Epithelial cell of prostate (primary cell): ENCODE measurements around the gene PCOLCE2.
A peak's percentile ranks its signal among the peaks of the same experiment; 100 is the strongest.

ENCODE experiments used
- DNase-seq: peaks from one replicate; pipeline ENCODE4 v3.0.0-alpha.2; 2011; ENCODE audit warnings: low read depth, low spot score
- H3K27ac ChIP-seq: fragments of 450-650 bp; 2 replicates; pipeline ENCODE4 v1.5.1; 2017; ENCODE audit warnings: mild to moderate bottlenecking

The PCOLCE2 gene, protein sequence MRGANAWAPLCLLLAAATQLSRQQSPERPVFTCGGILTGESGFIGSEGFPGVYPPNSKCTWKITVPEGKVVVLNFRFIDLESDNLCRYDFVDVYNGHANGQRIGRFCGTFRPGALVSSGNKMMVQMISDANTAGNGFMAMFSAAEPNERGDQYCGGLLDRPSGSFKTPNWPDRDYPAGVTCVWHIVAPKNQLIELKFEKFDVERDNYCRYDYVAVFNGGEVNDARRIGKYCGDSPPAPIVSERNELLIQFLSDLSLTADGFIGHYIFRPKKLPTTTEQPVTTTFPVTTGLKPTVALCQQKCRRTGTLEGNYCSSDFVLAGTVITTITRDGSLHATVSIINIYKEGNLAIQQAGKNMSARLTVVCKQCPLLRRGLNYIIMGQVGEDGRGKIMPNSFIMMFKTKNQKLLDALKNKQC

DNA sequence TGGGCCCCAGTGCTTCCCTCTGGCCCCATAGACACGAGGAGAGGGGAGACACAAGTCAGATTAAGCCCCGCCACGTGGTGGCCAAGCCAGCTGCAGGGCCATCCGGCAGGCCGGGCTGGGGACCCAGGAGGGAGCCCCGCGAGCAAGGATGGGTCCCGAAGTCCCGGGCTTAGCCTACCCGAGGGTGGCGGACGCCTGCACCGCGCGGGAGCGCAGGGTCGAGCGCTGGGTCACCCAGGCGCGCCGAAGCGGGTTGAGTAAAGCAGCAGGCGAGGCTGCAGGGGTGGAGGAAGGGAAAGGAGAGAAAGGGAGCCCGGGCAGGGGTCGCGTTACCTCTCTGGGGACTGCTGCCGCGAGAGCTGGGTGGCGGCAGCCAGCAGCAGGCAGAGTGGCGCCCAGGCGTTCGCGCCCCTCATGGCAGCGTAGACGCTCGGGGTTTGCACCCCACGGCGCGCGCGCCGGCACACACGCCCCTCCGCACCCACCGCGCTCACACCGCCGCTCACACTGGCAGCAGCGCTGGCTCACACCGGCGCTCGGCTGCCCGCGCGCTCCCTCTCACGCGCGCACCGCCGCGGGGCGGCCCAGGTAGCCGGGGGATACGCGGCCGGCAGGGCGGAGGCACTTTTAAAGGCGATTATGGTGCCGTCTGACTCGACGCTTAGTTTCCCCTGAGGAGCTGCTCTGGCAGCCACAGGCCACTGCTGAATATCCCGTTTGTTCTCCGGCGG lies at the start of gene PCOLCE2:
PCOLCE2 (minus strand) TSS at position 603 of the 731 bp plus-strand sequence; CDS start at position 416, 187 bp downstream.
- no peak within 1 kb of the TSS for H3K27ac ChIP-seq
- DNase-seq: no peak

DNA sequence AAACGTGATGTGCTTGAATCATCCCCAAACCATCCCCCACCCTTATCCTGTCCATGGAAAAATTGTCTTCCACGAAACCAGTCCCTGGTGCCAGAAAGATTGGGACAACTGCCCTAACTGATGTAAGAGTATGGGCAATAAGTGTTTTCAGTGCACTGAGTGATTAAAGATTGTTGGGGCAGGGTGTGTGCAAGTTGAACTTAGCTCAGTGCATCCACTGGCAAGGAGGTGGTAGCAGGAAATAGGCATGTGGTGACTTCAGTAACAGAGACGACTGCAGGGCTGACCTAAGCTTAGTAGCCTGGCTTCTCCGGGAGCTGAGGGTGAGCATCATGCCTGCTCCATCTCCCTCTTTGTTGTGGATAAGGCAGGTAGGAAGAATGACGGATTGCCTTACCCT lies 47.1 kb upstream of the PCOLCE2 start:
- no peak overlapping the region for H3K27ac ChIP-seq
- no peak for DNase-seq

GRCh38 chr3:142934887-142935269 lies 46.0 kb upstream of the PCOLCE2 start:
- DNase-seq: no peak
- H3K27ac ChIP-seq: no peak overlapping the region

DNA sequence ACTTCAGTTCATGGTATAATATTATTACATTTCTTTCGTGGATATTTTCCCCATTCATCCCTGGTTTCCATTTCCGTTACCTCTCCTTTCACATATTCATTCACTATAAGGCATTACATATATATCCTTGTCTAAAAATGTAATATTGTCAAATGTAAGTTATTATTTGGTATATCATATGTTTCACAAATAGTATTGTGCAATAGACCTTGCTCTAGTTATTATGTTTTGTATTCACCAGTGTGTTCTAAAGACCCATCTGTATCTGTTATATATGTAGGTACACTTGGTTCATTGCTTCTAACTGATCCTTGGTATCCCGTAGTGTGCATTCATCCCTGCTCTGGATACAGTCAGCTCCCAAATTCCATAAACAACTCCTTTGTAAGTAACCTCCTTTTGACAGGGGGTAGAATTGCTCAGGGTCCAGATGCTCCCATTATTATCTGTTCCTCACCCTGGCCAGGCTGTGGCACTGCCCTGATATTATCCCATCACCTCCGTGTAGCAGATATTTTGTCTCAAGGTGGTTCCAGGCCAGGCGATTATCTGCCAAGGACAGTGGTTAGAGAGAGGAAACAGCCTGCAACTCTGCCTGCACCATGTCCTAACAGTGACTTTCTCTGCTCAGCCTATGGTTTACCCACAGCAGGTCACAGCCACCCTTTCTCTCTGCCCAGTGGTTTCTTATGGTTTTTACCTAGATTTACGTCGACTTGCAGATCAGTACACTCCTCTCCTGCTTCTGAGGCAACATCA lies 45.4 kb upstream of the PCOLCE2 start:
- DNase-seq: no peak
- H3K27ac ChIP-seq: no peak overlapping the region

DNA sequence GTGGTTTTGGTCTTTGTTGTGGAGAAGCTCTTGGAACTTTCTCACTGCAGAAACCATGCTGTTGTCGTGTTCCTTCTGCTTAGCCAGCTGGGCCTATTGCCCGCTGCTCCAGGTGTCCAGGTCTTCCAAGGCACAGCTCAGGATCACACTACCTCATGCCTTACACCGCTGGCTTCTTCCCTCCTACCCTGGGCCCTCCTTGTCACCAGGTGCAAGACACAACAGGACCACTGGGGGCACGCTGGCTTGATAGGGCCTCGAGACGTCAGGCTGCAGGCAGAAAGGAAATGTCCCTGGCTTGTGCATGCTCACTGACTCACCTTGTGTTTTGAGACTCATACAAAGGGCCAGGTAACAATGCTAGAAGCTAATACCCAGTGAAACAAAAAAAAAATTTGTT lies 42.3 kb upstream of the PCOLCE2 start:
- DNase-seq: no peak
- no peak overlapping the region for H3K27ac ChIP-seq

DNA sequence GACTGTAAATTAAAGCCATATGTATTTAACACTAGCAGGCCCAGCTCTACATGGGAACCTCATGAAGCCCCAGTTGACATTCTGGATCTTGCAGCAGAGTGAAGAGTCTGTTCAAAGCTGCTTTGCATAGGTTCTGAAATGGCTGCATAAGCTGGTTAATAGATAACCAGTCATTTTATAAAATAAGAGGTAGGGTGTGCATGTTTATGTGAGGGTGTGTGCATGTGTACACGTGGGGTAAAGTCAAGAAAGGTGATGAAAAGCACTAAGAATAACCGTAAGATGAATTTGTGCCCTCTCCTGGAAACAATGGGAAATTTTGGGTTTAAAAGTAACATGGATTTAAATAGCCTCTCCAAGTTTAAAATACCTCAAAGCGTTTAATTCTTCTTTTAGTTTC lies 41.6 kb upstream of the PCOLCE2 start:
- no peak for DNase-seq
- no peak overlapping the region for H3K27ac ChIP-seq

- no peak overlapping the region for H3K27ac ChIP-seq
- DNase-seq: no peak
These were observed 41.0 kb upstream of the PCOLCE2 start for GRCh38 chr3:142929890-142930289.

- no peak for DNase-seq
- no peak overlapping the region for H3K27ac ChIP-seq
These were observed 40.2 kb upstream of the PCOLCE2 start for GRCh38 chr3:142929109-142929508.

GRCh38 chr3:142926368-142926944 lies 37.6 kb upstream of the PCOLCE2 start:
- no peak overlapping the region for H3K27ac ChIP-seq
- DNase-seq: no peak

DNA sequence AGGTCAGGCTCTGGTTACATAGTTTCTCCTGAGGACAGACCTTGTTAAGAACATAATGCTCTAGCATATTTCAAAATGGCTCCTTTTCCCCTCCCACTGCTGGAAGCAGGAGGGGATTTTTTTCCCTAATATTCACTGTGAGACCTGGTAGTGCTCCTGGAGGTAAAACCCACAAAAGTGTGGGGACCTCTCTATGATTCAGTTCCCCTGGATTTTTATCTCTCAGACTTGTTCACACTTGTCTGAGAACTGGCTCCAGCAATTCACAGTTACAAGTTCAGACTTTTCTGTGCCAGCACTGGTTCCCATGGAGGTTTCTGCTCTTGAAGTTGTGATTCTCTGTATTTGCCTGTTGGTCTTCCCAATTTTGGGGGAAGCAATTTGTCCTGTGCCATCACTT lies 36.3 kb upstream of the PCOLCE2 start:
- peak overlapping the region; percentile 46 for H3K27ac ChIP-seq

DNA sequence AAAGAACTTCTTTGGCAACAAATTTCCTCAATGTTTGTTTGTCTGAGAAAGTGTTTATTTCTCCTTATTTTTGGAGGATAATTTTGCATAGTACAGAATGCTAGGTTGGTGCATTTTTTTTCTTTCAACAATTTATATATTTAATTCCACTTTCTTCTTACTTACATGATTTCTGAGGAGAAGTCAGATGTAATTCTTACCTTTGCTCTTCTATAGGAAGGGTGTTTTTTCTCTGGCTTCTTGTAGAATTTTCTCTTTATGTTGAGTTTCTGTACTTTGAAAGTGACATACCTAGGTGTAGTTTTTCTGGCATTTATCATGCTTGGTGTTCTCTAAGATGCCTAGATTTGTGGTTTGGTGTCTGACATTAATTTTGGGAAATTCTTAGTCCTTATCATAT lies 34.8 kb upstream of the PCOLCE2 start:
- no peak overlapping the region for H3K27ac ChIP-seq
- DNase-seq: no peak

More for the DNA sequence above, 36.3 kb upstream of the PCOLCE2 start:
- DNase-seq: peak; percentile 57

GRCh38 chr3:142916605-142917004 lies 27.7 kb upstream of the PCOLCE2 start:
- peak; percentile 37 for DNase-seq
- no peak overlapping the region for H3K27ac ChIP-seq

GRCh38 chr3:142915636-142916035 lies 26.8 kb upstream of the PCOLCE2 start:
- DNase-seq: no peak
- H3K27ac ChIP-seq: no peak overlapping the region

- no peak for DNase-seq
These were observed 25.5 kb upstream of the PCOLCE2 start for GRCh38 chr3:142914286-142914811.

DNA sequence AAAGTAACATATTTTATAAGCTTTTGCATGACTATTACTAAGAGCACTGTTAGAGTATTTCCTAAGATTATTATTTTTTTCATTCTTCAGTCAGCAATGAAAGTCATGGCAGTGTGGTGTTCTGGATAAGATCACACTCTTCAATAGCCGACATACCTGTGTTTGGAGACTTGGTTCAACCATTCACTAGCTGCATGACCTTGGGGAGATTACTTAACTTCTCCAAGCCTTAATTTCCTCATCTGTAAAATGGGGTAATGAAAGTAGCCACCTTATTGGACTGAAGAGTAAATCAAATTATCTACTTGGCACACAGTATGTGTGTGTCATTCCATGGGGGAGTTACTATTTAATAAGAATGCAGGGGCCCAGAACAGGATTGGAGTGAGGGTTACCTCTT lies 24.5 kb upstream of the PCOLCE2 start:
- no peak overlapping the region for H3K27ac ChIP-seq
- DNase-seq: no peak

More at GRCh38 chr3:142914286-142914811, 25.5 kb upstream of the PCOLCE2 start:
- H3K27ac ChIP-seq: no peak overlapping the region

- no peak overlapping the region for H3K27ac ChIP-seq
- no peak for DNase-seq
These were observed 23.7 kb upstream of the PCOLCE2 start for GRCh38 chr3:142912402-142913172.

DNA sequence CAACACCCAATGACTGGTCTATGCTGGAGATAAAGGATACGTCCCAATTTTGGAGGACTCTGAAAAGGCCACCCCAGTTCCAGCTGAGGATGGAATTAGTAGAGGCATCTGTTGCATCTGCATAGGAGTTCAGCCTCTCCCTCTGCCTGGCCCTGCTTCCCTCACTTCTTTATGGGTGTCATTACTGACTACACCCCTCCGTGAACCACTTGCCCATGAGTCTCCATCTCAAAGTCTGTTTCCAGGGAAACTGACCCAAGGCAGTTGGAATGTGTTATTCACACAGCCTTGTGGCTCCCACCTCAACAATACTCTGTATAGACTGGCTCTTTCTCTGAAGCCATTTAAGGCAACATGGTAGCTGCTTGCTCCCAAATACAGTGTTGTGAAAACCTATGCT lies 21.4 kb upstream of the PCOLCE2 start:
- H3K27ac ChIP-seq: no peak overlapping the region
- DNase-seq: no peak

DNA sequence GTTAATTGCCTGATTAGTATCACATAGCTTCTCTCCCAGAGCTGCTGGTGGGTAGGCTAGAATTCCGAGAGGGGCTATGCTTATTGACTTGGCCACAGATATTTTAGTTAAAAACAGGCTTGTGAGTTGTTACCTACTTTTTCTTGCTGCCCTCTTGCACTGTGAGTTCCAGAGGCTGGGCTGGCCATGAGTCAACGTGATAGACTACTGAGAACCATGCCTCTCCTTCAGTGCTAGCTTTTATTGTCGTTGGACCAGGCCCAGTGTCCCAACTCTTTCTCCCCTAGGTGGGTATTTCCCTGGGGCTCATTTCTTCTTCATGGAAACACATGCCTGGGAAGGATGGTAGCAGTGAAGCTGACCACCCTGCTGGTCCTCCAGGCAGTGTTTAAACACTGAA lies 20.4 kb upstream of the PCOLCE2 start:
- no peak for DNase-seq
- H3K27ac ChIP-seq: no peak overlapping the region

DNA sequence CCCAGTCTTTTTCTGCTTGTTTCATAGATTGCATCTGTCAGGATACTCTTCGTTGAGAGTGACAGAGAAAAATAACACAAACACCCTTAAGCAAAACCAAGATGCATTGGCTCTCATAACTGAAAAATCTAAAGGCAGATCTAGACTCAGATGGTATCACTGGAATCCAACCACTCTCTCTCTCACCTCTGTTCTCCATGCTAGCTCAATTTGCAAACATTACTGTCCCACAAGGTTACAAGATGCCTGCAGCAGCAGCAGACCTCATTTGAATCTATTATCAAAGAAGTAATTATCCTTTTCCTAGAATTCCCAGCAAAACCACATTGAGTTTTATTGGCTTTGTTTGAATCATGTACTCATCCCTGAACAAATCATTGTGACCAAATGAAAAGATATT lies 19.1 kb upstream of the PCOLCE2 start:
- DNase-seq: no peak
- no peak overlapping the region for H3K27ac ChIP-seq
